PC-3 (cell line): ENCODE results near the gene ZSCAN1. TPM values are rescaled to one million over a fixed set of nuclear protein-coding genes. Genes with fewer than 3 reads are reported as not detected.

Source experiments
- ATAC-seq: fragments of 200-7000 bp; cut with Tn5 transposase; 2 replicates; pipeline ENCODE4 v1.9.1; 2020; ENCODE audit warnings: mild to moderate bottlenecking, moderate library complexity
- BruUV-seq: library from RNA; stranded (reverse); fragments of 400-500 nt; replicated peaks from 2 replicates; lab custom pipeline; 2021; lab: Mats Ljungman, UMichigan
- CTCF ChIA-PET: fragments of 300-600 bp; sonication (Branson Sonifier 250); formaldehyde crosslinking; loops from one replicate; lab custom pipeline; 2022; ENCODE audit warnings: antibody characterized with exemption; lab: Charles Lee
- POLR2A ChIA-PET: fragments of 300-600 bp; sonication (Branson Sonifier 250); formaldehyde crosslinking; loops from one replicate; lab custom pipeline; 2022; ENCODE audit warnings: antibody characterized with exemption; ENCODE audit not compliant: unreplicated experiment; lab: Charles Lee
- DNase-seq: peaks from one replicate; pipeline ENCODE4 v3.0.0-alpha.2; 2015
- H2AFZ ChIP-seq: fragments of 300-600 bp; sonication (generic); 2 replicates; pipeline ENCODE4 v1.6.0; 2016; ENCODE audit warnings: antibody characterized with exemption, low read length
- H3F3A ChIP-seq: fragments of 300-600 bp; sonication (generic); one replicate; pipeline ENCODE4 v1.6.0; 2017; ENCODE audit warnings: antibody characterized with exemption, low read length, control low read depth, mild to moderate bottlenecking; ENCODE audit not compliant: unreplicated experiment
- H3K27ac ChIP-seq: fragments of 300-600 bp; sonication (generic); 2 replicates; pipeline ENCODE4 v1.5.1; 2016; ENCODE audit warnings: mild to moderate bottlenecking, low read length
- H3K27me3 ChIP-seq: fragments of 300-600 bp; sonication (generic); 2 replicates; pipeline ENCODE4 v1.6.1; 2016; ENCODE audit warnings: low read length, mixed read lengths
- H3K36me3 ChIP-seq: fragments of 300-600 bp; sonication (generic); 2 replicates; pipeline ENCODE4 v1.6.1; 2016; ENCODE audit warnings: low read depth, mixed run types, low read length, mixed read lengths
- H3K4me1 ChIP-seq: fragments of 300-600 bp; sonication (generic); 2 replicates; pipeline ENCODE4 v1.5.1; 2016; ENCODE audit warnings: low read length; ENCODE audit not compliant: insufficient read depth
- H3K4me2 ChIP-seq: fragments of 300-600 bp; sonication (generic); 2 replicates; pipeline ENCODE4 v1.6.0; 2016; ENCODE audit warnings: low read length
- H3K4me3 ChIP-seq: fragments of 300-600 bp; sonication (generic); 2 replicates; pipeline ENCODE4 v1.5.1; 2016; ENCODE audit warnings: mild to moderate bottlenecking, low read length, mixed read lengths
- H3K79me2 ChIP-seq: fragments of 300-600 bp; sonication (generic); 2 replicates; pipeline ENCODE4 v1.6.1; 2017; ENCODE audit warnings: low read length, mixed read lengths
- H3K9ac ChIP-seq: fragments of 300-600 bp; sonication (generic); 2 replicates; pipeline ENCODE4 v1.6.0; 2016; ENCODE audit warnings: mild to moderate bottlenecking, low read length
- H3K9me2 ChIP-seq: fragments of 300-600 bp; sonication (generic); replicated peaks from 2 replicates; pipeline ENCODE4 v1.6.1; 2016; ENCODE audit warnings: mixed run types, low read length, mixed read lengths
- H3K9me3 ChIP-seq: fragments of 300-600 bp; sonication (generic); 2 replicates; pipeline ENCODE4 v1.6.1; 2016; ENCODE audit warnings: low read length, mixed read lengths
- H4K20me1 ChIP-seq: fragments of 300-600 bp; sonication (generic); 2 replicates; pipeline ENCODE4 v1.6.1; 2016; ENCODE audit warnings: low read length, mixed read lengths
- EZH2 ChIP-seq: fragments of 300-600 bp; sonication (generic); IDR thresholded peaks from one replicate; pipeline ENCODE4 v1.6.1; 2017; ENCODE audit warnings: antibody characterized with exemption, mild to moderate bottlenecking, low read length; ENCODE audit not compliant: unreplicated experiment
- EZH2phosphoT487 ChIP-seq: fragments of 300-600 bp; sonication (generic); IDR thresholded peaks from 2 replicates; pipeline ENCODE4 v1.6.1; 2018; ENCODE audit warnings: mild to moderate bottlenecking, antibody characterized with exemption, low read length, borderline replicate concordance
- intact Hi-C: fragments of 100-400 bp; cut with micrococcal nuclease; formaldehyde crosslinking; loops from 2 replicates; pipeline ENCODE4 v1.9.0; 2023
- total RNA-seq: library from RNA; depleted of rRNA; stranded (reverse); fragments of >200 nt; gene quantifications from 2 replicates; pipeline ENCODE4 v1.2.3, GENCODE V29; 2014
- TF ChIP-seq, protein P1 (sequence below): fragments of 300-600 bp; sonication (generic); conservative IDR thresholded peaks from 2 replicates; pipeline ENCODE4 v1.5.1; 2017; ENCODE audit warnings: antibody characterized with exemption, low read depth, mild to moderate bottlenecking, low read length

Gene ZSCAN1
- total RNA-seq, 1 experiment from 2014 or later = not detected

DNA sequence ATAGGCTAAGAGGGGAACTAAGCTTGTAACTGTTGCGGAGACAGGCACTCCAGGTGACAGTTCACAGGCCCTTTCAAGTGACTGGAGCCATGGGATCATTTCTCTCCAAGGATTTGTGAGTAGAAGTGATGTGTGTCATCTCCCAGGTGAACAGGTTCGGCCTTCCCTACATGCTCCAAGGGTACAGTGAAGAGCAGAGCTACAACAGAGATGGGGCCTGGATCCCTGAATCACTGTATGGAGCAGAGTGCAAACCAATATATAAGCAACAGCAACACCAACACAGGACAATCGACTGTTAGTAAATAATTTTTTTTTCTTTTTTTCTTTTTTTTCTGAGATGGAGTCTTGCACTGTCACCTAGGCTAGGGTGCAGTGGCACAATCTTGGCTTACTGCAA, 49.2 kb downstream of the ZSCAN1 start:
- no peaks in the 10 kb centered on the region for H3K36me3 ChIP-seq
- ATAC-seq (no peak), DNase-seq (no peak)
- H3K4me2 ChIP-seq = no peak overlapping the region
- TF ChIP-seq EZH2phosphoT487 = no peak
- TF ChIP-seq EZH2 = no peak
- BruUV-seq = no TSS peak
- no peaks in the 10 kb centered on the region for H3K9me2 ChIP-seq
- no peak overlapping the region for H3K27ac ChIP-seq
- H4K20me1 ChIP-seq = no peaks in the 10 kb centered on the region
- H3F3A ChIP-seq = no peaks in the 10 kb centered on the region
- ChIA-PET POLR2A (no interaction called here), CTCF (no interaction called here)
- H3K4me1 ChIP-seq = no peaks in the 10 kb centered on the region
- H3K27me3 ChIP-seq = no peaks in the 10 kb centered on the region
- H2AFZ ChIP-seq = no peak overlapping the region
- intact Hi-C loops = no loop called here
- H3K79me2 ChIP-seq = no peaks in the 10 kb centered on the region
- no peak overlapping the region for H3K9ac ChIP-seq
- H3K4me3 ChIP-seq = no peak overlapping the region
- H3K9me3 ChIP-seq = peaks cover 53% of the 10 kb centered on the region

DNA sequence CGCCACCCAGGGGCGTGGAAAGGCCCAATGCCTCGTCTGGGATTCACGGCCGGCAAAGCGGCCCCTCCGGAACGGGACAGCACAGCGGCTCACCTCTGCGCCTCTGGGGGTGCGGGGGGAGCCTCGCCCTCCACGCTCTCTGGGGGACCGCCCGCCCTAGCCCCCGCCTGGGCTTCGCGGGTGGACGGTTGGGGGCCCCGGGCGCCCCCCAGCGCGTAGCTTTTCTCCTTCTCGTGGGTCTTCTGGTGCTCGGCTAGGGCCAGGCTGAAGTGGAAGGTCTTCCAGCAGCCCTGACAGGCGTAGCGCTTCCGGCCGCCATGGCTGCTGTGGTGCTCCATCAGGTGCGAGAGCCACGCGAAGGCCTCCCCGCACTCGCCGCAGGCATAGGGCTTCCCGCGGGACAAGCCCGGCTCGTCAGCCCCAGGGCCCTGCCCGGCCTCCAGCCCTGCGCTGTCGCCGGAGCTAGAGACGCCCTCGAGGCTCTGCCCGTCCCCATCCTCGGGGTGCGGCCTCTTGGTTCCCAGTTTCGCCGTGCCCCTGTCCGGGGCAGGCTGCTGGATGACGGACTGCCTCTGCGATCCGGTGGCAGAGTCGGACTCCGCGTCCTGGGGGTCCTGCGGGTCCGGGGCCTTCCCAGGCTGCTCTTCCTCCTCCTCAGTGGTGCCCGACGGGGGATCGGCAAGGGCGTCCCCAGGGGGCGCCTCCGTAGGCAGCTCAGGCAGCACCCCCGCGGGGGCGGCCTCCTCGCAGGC, 50.9 kb downstream of the ZSCAN1 start:
- no peak overlapping the region for H3K4me2 ChIP-seq
- peaks cover 54% of the 10 kb centered on the region for H3K9me3 ChIP-seq
- ChIA-PET CTCF (no interaction called here), POLR2A (no interaction called here)
- no peak overlapping the region for H3K4me3 ChIP-seq
- H3K79me2 ChIP-seq = no peaks in the 10 kb centered on the region
- TF ChIP-seq, protein P1, sequence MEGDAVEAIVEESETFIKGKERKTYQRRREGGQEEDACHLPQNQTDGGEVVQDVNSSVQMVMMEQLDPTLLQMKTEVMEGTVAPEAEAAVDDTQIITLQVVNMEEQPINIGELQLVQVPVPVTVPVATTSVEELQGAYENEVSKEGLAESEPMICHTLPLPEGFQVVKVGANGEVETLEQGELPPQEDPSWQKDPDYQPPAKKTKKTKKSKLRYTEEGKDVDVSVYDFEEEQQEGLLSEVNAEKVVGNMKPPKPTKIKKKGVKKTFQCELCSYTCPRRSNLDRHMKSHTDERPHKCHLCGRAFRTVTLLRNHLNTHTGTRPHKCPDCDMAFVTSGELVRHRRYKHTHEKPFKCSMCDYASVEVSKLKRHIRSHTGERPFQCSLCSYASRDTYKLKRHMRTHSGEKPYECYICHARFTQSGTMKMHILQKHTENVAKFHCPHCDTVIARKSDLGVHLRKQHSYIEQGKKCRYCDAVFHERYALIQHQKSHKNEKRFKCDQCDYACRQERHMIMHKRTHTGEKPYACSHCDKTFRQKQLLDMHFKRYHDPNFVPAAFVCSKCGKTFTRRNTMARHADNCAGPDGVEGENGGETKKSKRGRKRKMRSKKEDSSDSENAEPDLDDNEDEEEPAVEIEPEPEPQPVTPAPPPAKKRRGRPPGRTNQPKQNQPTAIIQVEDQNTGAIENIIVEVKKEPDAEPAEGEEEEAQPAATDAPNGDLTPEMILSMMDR = no peak
- TF ChIP-seq EZH2 = no peak
- TF ChIP-seq EZH2phosphoT487 = no peak
- no peaks in the 10 kb centered on the region for H3K36me3 ChIP-seq
- H3K27ac ChIP-seq = no peak overlapping the region
- ATAC-seq = no peak
- no peak overlapping the region for H3K9ac ChIP-seq
- no TSS peak for BruUV-seq
- H3F3A ChIP-seq = no peaks in the 10 kb centered on the region
- no peaks in the 10 kb centered on the region for H3K27me3 ChIP-seq
- DNase-seq = no peak
- intact Hi-C loops = no loop called here
- H3K4me1 ChIP-seq = no peaks in the 10 kb centered on the region
- H2AFZ ChIP-seq = no peak overlapping the region
- H4K20me1 ChIP-seq = no peaks in the 10 kb centered on the region
- H3K9me2 ChIP-seq = no peaks in the 10 kb centered on the region

DNA sequence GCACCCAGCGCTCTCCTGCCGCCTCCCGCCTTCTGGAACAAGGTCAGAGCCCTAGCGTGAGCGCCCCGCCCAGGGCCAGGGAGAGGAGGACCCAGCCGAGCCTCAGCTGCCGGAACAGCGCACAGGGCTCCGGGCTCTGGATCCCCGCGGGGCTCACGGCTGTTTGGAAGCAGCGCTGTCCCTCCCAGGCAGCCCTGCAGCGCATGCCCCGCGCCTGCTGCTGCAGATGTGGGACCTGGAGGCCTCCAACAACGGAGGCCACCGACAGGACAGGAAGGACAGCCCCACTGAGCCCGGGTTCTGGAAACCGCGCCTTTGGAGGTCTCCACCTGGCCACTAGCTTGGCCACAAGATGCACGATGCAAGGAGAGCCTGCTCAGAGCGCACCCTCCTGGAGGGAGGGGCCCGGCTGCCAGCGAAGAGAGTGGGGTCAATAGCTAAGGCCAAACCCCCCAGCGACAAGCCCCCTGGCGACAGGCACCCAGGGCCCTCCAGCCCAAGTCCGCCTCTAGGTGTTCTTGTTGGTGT, 51.6 kb downstream of the ZSCAN1 start:
- peaks cover 51% of the 10 kb centered on the region for H3K9me3 ChIP-seq
- no peaks in the 10 kb centered on the region for H4K20me1 ChIP-seq
- TF ChIP-seq, protein P1 = no peak
- no peaks in the 10 kb centered on the region for H3K4me1 ChIP-seq
- no peak overlapping the region for H3K27ac ChIP-seq
- H3K4me2 ChIP-seq = no peak overlapping the region
- no peaks in the 10 kb centered on the region for H3K79me2 ChIP-seq
- no peak for DNase-seq
- no peak overlapping the region for H3K9ac ChIP-seq
- H3K4me3 ChIP-seq = no peak overlapping the region
- H3F3A ChIP-seq = no peaks in the 10 kb centered on the region
- H3K36me3 ChIP-seq = no peaks in the 10 kb centered on the region
- ChIA-PET CTCF (no interaction called here), POLR2A (no interaction called here)
- no TSS peak for BruUV-seq
- intact Hi-C loops = no loop called here
- ATAC-seq = no peak
- no peaks in the 10 kb centered on the region for H3K27me3 ChIP-seq
- H3K9me2 ChIP-seq = no peaks in the 10 kb centered on the region
- H2AFZ ChIP-seq = no peak overlapping the region
